ENCODE data around the gene NSG1.
"Not testable (repeated sequence)": the region's sequence is repeated elsewhere in the genome, so short reads cannot be mapped to it uniquely, and the experiment has no call there.

DNA sequence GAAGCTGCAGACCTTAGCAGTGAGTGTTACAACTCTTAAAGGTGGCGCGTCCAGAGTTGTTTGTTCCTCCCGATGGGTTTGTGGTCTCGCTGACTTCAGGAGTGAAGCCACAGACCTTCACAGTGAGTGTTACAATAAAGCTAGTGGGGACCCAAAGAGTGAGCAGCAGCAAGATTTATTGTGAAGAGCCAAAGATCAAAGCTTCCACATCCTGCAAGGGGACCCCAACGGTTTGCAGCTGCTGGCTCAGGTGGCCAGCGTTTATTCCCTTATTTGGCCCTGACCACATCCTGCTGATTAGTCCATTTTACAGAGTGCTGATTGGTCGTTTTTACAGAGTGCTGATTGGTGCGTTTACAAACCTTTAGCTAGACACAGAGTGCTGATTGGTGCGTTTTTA is 38.3 kb upstream of the NSG1 start:
- not testable (repeated sequence) for TF ChIP-seq CTCF (IDR thresholded peaks at IDR 0.05); EZH2phosphoT487 (IDR thresholded peaks at IDR 0.05; ENCODE audit: borderline replicate concordance, low read depth)
